ENCODE results near the gene KIF4A. TPM values are rescaled to one million over a fixed set of nuclear protein-coding genes. Genes with fewer than 3 reads are reported as not detected.
"Not testable (repeated sequence)": the region's sequence is repeated elsewhere in the genome, so short reads cannot be mapped to it uniquely, and the experiment has no call there.

Gene KIF4A
- total RNA-seq, 2 donors from 2014 or later = not detected

DNA sequence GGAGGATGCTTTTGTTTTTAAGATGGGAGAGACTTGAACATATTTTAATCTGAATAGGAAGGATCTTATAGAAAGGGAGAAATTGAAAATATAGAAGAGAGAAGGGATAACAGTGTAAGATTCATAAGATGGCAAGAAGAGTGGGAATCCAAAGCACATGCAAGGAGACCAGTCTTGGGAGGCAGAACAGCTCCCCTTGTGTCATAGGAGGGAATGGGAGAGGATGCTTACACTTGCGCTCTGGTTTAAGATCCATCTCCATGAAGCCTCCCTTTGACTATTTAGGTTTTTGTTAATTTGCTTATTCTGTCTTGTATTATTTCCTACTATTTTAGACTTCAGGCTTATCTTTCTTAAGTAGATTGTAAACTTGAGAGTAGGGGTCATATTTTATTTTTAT is 42.7 kb downstream of the KIF4A start:
- DNase-seq = no peak
- Histone ChIP-seq H3K27me3 (no peaks in the 10 kb centered on the region), H3K4me1 (no peaks in the 10 kb centered on the region), H3K4me3 (no peak overlapping the region), H3K27ac (no peak overlapping the region), H3K9me3 (no peaks in the 10 kb centered on the region), H3K36me3 (replicated peaks in 1 of 2; ENCODE audit: insufficient read depth in 1 of 2, low read depth in 2 of 2) (no peaks in the 10 kb centered on the region)
- TF ChIP-seq POLR2A (IDR thresholded peaks at IDR 0.05) (no peak), CTCF (IDR thresholded peaks at IDR 0.05) (no peak)
- ATAC-seq = no peak
- intact Hi-C loops (cut with DNase I) = no loop called here
- WGBS, 2 donors = 81 to 100% methylated on average over 1 of the region's 1 CpG

DNA sequence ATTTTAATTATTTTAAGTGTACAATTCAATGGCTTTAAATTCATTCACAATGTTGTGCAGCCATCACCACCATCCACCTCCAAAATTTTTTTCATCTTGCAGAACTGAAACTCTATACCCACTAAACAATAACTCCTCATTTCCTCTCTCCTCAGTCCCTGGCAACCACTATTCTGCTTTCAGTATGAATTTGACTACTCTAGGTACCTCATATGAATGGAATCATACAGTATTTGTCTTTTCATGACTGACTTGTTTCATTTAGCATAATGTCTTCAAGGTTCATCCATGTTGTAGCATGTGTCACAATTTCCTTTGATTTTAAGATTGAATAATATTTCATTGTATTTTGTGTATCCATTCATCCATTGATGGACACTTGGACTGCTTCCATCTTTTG is 46.9 kb downstream of the KIF4A start:
- Histone ChIP-seq H3K4me3 (no peak overlapping the region), H3K27me3 (no peaks in the 10 kb centered on the region), H3K9me3 (no peaks in the 10 kb centered on the region), H3K36me3 (replicated peaks in 1 of 2; ENCODE audit: insufficient read depth in 1 of 2, low read depth in 2 of 2) (no peaks in the 10 kb centered on the region), H3K4me1 (no peaks in the 10 kb centered on the region), H3K27ac (no peak overlapping the region)
- intact Hi-C loops (cut with DNase I) = no loop called here
- DNase-seq (no peak), ATAC-seq (no peak)
- TF ChIP-seq CTCF (IDR thresholded peaks at IDR 0.05) = no peak
- TF ChIP-seq POLR2A (IDR thresholded peaks at IDR 0.05) = no peak

- intact Hi-C loops (cut with DNase I) = no loop called here
Measured at GRCh38 chrX:70338290-70338689, 48.4 kb downstream of the KIF4A start.

DNA sequence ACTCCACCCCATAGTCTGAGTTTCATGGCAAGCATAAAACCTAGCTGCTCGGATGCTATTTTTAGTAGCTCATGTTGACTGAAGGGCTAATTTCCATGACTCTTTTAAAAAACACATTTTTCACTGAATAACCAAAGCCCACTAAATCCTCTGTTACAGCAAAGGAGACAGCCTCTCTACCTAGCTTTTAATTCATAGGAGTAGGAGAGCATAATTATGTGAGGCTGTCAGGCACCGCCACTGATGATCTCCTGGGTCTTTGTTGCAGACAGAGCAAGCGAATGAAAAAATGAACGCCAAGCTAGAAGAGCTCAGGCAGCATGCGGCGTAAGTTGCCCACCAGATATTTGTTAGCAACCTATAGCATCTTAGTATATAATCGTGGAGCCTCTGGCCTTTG is 53.5 kb downstream of the KIF4A start:
- intact Hi-C loops (cut with DNase I) = no loop called here
- no peaks in the 10 kb centered on the region for H3K36me3 ChIP-seq (replicated peaks in 1 of 2; ENCODE audit: insufficient read depth in 1 of 2, low read depth in 2 of 2)
- no peak overlapping the region for H3K27ac ChIP-seq
- H3K4me3 ChIP-seq = no peak overlapping the region
- TF ChIP-seq POLR2A (IDR thresholded peaks at IDR 0.05) (no peak), CTCF (IDR thresholded peaks at IDR 0.05) (no peak)
- H3K27me3 ChIP-seq = no peaks in the 10 kb centered on the region
- 75 to 85% methylated on average over 7 of the region's 7 CpGs for WGBS, 2 donors
- H3K9me3 ChIP-seq = no peaks in the 10 kb centered on the region
- DNase-seq (no peak), ATAC-seq (no peak)
- H3K4me1 ChIP-seq = no peaks in the 10 kb centered on the region

More at GRCh38 chrX:70338290-70338689, 48.4 kb downstream of the KIF4A start:
- Histone ChIP-seq H3K4me1 (no peaks in the 10 kb centered on the region), H3K36me3 (replicated peaks in 1 of 2; ENCODE audit: insufficient read depth in 1 of 2, low read depth in 2 of 2) (no peaks in the 10 kb centered on the region), H3K27me3 (no peaks in the 10 kb centered on the region), H3K27ac (no peak overlapping the region), H3K9me3 (no peaks in the 10 kb centered on the region), H3K4me3 (no peak overlapping the region)
- 71 to 91% methylated on average over 4 of the region's 4 CpGs for WGBS, 2 donors
- TF ChIP-seq POLR2A (IDR thresholded peaks at IDR 0.05) = no peak
- no peak for TF ChIP-seq CTCF (IDR thresholded peaks at IDR 0.05)
- no peak for ATAC-seq
- DNase-seq = no peak

DNA sequence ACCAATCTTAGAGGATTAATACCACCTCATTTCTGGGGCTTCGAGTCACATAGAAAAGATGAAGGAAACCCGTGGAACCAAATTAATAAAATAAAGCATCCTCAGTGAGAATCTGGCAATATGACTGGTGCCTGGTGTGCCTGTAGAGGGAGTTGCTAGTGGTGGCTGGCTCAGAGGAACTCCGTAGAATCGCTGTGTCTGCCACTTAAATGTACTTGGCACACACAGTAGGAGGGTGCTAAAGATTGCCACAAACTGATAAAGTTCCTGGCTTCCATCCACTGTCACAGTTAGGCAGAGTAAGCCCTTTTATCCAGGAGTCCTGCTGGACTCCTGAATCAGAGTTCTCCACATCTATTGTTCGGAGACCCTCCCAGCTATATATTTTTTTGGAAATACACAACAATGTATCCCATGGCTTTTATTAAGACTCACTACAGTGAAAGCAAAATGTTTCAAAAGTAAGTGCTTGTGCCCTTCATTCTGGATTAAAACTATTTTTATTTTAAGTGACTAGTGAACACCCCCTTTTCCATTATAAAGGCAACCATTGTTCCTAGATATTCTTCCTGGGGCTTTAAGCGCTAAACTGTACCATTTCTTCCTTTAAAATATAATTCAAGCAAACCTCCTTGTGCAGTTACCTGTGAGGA is 56.6 kb downstream of the KIF4A start:
- TF ChIP-seq CTCF (IDR thresholded peaks at IDR 0.05) = no peak
- TF ChIP-seq POLR2A (IDR thresholded peaks at IDR 0.05) = no peak

GRCh38 chrX:70348825-70349224 is 58.9 kb downstream of the KIF4A start:
- intact Hi-C loops (cut with DNase I); DNase-seq; ATAC-seq; H3K4me1 ChIP-seq; H3K27me3 ChIP-seq; H3K9me3 ChIP-seq; H3K27ac ChIP-seq; H3K4me3 ChIP-seq; H3K36me3 ChIP-seq (replicated peaks in 1 of 2; ENCODE audit: insufficient read depth in 1 of 2, low read depth in 2 of 2): not testable (repeated sequence)
- 84 to 98% methylated on average over 3 to 6 of the region's 26 CpGs for WGBS, 2 donors

More for the DNA sequence above, 56.6 kb downstream of the KIF4A start:
- 94 to 97% methylated on average over 5 to 6 of the region's 6 CpGs for WGBS, 2 donors
- Histone ChIP-seq H3K27ac (no peak overlapping the region), H3K4me3 (no peak overlapping the region), H3K36me3 (replicated peaks in 1 of 2; ENCODE audit: insufficient read depth in 1 of 2, low read depth in 2 of 2) (no peaks in the 10 kb centered on the region), H3K4me1 (no peaks in the 10 kb centered on the region), H3K9me3 (no peaks in the 10 kb centered on the region), H3K27me3 (no peaks in the 10 kb centered on the region)
- intact Hi-C loops (cut with DNase I) = no loop called here
- ATAC-seq (no peak), DNase-seq (no peak)

DNA sequence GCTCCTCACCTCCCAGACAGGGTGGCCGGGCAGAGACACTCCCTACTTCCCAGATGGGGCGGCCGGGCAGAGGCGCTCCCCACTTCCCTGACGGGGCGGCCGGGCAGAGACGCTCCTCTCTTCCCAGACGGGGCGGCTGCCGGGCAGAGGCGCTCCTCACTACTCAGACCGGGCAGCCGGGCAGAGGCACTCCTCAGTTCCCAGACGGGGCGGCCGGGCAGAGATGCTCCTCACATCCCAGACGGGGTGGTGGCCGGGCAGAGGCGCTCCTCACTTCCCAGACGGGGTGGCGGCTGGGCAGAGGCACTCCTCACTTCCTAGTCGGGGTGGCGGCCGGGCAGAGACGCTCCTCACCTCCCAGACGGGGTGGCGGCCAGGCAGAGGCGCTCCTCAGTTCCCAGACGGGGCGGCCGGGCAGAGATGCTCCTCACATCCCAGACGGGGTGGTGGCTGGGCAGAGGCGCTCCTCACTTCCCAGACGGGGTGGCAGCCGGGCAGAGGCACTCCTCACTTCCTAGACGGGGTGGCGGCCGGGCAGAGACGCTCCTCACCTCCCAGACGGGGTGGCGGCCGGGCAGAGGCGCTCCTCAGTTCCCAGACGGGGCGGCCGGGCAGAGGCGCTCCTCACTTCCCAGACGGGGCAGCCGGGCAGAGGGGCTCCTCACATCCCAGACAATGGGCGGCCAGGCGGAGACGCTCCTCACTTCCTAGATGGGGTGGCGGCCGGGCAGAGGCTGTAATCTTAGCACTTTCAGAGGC is 59.6 kb downstream of the KIF4A start:
- ATAC-seq; H3K27ac ChIP-seq; H3K4me3 ChIP-seq; H3K36me3 ChIP-seq (replicated peaks in 1 of 2; ENCODE audit: insufficient read depth in 1 of 2, low read depth in 2 of 2); intact Hi-C loops (cut with DNase I); H3K9me3 ChIP-seq; DNase-seq; H3K4me1 ChIP-seq; H3K27me3 ChIP-seq: not testable (repeated sequence)
- WGBS, 2 donors = 96% methylated on average over 5 of the region's 55 CpGs; no CpG with 5 or more reads in 1 of the 2 donors
